HG03342 (cell line): ENCODE measurements around the gene DNASE1L2.

Experiments used
- ATAC-seq: cut with Tn5 transposase; IDR thresholded peaks from one replicate; pipeline ENCODE4 v1.9.1; 2021; ENCODE audit warnings: mild to moderate bottlenecking, moderate library complexity; ENCODE audit not compliant: unreplicated experiment

Gene DNASE1L2

DNA sequence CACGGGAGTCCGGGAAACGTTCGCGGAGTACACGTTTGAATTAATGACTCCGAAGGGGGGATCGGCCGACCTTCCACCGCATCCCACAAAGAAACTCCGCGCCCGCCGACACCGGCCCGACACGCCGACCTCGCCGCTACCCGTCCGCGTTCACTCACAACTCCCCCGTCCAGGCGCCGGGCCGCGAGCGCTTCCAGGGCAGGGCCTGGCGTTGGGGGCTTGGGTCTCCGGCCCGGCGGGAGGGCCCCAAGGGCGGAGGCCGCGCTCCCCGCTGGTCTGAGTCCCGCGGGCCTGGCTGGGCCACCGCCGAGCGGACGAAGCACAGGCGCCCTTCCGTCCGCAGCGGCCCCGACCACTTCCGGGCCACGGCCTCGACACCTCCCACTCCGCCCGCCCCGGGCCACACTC lies 31.3 kb downstream of the DNASE1L2 start:
- ATAC-seq, result peak; percentile 49

DNA sequence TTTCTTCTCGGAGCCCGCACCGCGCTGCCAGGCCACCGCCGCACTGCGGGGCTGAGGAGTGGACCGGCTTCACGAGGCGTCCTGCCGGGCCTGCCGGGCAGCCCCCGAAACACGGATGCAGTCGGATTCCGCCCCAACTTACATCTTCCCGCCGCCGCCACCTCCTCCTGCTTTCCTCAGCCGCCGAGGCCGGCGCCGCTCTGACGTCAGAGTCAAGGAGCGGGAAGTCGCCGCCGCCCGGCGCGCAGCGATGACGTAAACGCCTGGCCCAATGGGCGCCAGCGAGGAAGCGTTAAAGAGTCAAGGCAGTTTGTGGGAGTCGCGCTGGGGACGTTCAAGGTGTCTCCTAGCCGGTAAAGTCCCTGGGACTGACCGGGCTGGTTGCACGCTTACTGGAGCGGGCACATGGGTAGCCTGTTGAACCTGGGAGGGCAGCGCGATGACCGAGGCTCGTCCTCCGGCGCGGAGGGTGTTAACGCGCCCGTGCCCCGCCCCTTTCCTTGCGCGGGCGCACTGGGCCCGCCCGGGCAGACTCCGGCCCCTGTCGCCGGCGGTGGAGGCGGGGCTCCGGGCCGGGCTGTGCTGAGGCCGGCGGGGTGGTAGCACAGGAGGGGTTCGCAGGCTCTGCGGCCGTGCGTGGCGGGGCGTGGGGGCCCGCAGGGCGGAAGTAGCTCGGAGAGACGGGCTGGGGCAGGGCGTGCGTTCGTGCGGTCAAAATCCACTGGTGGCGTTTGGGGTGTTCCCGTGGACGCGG lies 31.8 kb downstream of the DNASE1L2 start, which contains the start of gene RNPS1:
Gene RNPS1, minus strand, starts transcription at position 214 of the 754 bp plus-strand sequence. CDS start 3,483 bp downstream, outside the sequence.
- ATAC-seq, result peak; percentile 65

DNA sequence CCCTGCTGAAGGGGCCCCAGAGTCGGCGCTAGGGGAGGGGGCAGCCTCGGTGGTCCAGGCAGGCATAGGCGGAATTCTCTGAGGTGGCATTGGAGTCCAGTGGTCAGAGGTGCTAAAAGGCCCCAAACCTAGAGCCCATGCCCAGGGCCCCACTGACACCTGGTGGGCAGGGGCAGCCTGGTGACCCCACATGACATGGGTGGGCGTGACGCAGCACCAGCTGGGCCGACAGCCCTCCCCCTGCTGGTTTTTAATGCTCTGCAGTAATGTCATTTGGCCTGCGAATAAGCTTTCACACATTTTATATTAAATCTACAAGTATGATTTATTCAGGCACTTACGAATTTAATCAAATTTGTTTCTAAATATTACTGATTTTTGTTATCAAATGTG lies 33.8 kb downstream of the DNASE1L2 start:
- ATAC-seq, result no peak

DNA sequence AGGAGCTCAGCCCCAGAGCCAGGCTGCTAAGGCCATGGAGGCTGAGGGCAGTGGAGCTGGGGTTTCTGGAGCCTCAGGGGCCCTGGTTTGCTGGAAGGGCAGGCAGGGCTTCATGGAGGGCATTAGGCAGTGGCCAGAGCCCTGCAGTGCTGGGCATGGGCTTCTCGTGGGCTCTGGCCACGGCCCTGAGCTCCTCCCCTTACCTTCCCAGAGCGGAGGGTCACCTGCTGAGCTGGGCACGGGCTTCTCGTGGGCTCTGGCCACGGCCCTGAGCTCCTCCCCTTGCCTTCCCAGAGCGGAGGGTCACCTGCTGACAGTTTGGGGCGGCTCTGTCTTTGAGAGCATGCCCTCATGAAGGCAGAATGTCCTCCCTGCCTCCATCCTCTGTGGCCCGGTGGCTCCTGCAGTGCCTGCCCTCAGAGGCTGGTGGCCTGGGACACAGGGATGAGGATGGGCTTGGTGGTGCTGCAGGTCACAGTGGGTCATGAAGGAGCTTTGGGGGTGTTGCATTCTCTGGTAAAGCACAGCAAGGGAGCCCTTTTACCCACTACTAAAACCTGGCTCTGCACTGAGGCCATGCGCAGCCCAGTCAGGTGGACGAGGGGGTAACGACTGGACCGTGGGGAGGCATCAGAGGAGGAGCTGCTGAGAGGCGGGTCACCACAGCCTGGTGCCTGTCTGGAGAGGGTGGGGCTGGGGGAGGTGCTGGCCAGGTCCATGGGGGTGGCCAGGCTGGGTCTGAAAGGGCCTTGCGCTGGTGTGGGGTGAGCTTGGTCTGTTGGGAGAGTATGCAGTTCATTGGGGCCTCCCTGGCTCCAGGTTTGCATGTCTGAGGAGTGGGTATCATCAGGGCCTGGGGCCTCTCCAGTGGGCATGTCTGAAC lies 34.6 kb downstream of the DNASE1L2 start:
- no peak for ATAC-seq

DNA sequence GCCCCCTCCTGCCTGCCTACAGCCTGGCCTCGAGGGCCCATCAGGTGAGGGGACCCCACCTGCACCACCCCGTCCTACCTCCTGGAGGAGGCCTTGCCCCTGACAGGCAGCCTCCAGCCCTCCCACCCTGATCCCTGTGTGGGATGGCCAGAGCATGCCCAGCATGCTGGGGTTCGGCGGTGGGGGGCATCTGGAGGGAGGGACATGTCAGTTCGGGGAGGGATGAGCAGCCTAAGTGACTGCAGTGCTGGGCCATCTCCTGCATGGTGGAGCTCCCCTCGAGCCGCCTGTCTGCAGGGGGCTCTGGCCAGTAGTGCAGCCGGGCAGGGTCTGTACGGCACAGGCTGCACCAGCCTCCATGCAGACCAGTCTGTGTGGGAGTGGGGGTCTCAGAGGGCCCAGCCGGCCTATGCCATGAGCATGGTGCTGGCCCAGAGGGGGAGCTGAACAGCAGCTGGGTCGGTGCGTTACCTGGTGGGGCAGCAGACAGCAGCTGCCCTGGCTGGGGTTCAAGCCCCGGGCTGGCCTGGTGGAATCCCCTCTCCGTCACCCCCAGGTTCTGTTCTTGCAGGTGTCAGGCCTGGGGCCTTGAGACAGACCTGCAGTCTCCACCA lies 35.7 kb downstream of the DNASE1L2 start:
- no peak for ATAC-seq

DNA sequence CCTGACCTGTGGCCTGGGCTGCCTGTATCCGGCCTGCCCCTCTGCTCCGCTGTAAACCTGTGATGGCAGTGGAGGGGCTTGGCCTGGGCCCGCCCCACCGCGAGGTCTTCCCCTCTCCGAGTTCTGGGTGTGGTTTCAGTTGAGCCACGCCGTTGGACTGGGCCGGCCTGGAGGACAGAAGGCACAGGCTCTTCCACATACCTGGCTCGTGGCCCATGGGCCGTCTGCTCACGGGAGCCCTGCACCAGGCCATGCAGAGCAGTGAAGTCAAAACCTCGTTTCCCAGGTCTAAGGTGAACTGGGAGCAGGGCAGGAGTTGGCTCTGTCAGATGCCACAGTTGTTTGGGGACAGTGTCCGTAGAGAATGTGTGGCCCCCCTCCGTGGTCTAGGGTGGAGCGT lies 37.2 kb downstream of the DNASE1L2 start:
- ATAC-seq, result no peak

DNA sequence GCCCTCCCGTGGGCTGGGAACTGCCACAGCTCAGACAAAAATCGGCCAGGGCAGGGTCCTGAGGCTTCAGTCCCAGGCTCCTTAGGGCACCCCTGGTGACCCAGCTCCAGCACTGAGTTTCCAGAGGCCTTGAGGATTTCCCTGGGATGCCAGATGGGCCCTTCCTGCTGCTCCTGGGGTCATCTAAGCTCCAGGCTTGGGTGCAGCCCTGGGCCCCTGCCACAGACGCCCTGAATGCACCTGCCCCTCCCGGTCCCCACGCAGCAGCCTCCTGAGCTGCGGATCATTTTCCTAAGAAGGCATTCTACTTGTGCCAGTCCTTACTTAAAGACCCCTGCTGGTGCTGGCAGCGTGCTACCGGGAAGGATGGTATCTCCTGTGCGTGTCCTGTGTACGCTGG lies 37.7 kb downstream of the DNASE1L2 start:
- no peak for ATAC-seq

DNA sequence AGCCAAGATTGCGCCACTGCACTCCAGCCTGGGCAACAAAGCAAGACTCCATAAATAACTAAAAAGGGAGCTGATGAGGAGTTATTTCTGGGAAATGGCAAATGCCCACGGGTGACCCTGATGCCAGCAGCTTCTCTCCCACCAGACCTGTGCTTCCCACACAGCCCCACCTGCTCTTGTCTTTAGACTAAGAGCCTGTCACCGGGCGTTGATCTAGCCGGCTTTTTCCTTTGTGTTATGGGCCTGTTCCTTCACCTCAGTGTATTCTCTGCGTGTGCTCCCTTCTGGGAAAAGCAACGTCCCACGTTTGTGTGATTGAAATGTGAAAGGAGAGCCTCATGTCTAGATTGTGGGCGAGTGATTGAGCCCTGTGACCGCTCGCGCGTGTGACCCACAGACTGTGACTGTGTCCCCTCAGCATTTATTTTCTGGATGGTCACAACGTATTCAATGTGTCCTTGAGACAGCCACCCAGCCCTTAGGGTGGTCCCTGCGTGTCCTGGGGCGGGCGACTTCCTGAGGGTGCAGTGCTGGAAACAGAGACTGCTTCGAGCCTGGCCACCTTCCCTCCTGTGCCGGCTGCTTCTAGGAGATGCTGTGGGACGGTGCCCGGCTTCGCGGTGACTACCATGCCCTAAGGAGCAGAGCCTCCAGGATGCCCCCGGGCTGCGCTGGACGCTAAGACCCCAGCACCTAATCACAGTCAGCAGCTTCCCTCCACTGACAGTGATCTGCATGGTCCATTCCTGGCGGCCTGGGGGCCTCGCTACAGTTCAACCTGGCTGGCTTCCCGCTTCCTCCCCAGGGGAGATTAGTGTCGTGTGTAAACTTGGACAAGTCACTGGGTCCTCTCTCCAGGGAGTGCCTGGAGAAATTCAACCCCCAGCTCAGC lies 39.5 kb downstream of the DNASE1L2 start:
- ATAC-seq, result no peak

DNA sequence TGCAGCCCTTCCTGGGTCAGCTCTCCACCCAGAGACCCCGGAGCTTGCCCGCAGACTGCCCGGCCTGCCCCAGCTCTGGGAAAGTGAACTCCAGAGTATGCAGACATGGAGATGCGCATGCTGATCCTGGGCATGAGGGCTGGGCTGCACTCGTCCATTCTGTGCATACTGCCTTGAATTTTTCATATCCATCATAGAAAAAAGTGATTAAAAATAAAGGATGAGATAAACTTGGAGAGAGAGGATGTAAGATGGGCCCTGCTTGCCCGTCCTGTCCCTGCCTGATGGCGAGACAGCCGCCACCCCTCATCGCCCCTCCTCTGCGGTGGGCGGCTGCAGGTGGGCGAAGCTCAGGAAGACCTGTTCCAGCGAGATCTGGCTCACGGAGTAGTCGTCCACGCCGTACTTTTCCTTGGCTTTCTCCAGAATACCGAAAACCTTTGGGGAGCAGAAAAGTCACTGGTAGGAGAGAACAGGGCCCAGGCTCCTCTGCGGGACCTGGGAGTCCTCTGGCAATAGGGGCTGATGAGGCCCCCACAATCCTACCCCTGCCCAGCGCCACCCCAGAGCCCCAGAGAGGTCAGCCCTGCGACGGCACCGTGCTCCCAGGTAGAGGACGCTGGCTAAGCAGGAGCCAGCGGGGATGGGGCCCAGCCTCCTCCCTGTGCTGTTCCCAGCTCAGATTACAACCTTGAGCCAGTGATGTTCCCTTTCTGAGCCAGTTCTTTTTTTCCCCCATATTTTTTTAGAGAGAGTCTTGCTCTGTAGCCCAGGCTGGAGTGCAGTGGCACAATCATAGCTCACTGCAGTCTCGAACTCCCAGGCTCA lies 40.3 kb downstream of the DNASE1L2 start:
- no peak for ATAC-seq

DNA sequence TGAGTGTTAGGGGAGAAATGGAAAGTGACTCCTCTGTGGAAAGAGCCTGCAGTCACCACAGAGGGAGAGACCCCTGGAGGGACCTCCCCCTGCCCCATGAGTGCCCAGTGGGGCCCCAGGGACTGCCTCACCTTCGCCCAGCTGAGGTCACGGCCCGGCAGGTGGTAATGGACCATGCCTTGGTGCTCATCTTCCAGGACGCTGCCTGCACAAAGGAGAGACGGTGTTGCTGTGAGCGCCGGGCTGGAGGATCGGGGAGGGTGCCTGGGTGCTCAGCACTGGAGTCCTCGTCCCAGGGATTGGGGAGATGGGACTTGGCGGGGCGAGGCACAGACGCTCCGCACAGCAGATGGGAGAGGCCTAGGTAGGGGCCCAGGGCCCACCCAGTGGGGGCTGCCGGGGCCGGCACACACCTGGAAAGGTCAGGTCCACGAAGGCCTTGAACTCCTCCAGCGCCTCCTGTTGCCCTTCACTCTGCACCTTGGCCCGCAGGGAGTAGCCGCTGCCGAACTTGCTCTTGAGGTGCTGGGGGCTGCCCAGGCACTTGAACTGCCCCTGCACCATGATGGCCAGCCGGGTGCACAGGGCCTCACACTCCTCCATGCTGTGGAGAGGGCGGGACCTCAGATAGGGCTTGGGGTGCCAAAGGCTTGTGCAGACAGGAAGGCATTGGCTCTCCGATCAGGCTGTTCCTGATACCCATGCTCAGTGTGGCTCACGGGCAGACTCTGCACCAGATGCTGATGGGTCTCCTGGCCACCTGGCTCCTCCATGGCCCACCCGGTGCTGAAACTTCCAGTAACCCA lies 41.4 kb downstream of the DNASE1L2 start:
- no peak for ATAC-seq

DNA sequence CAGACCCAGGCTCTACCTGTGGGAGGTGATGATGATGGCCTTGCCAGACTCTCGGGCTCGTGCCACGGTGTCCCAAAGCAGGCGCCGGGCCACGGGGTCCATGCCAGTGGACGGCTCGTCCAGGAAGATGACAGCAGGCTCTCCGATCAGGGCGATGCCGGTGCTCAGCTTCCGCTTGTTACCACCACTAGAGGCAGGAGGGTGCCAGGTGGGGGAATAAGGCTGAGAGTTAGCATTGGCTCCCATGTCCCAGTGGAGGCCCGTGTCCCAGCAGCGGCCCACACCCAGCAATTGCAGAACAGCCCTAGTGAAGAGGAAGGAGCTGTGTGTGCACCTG lies 42.0 kb downstream of the DNASE1L2 start:
- ATAC-seq, result no peak

DNA sequence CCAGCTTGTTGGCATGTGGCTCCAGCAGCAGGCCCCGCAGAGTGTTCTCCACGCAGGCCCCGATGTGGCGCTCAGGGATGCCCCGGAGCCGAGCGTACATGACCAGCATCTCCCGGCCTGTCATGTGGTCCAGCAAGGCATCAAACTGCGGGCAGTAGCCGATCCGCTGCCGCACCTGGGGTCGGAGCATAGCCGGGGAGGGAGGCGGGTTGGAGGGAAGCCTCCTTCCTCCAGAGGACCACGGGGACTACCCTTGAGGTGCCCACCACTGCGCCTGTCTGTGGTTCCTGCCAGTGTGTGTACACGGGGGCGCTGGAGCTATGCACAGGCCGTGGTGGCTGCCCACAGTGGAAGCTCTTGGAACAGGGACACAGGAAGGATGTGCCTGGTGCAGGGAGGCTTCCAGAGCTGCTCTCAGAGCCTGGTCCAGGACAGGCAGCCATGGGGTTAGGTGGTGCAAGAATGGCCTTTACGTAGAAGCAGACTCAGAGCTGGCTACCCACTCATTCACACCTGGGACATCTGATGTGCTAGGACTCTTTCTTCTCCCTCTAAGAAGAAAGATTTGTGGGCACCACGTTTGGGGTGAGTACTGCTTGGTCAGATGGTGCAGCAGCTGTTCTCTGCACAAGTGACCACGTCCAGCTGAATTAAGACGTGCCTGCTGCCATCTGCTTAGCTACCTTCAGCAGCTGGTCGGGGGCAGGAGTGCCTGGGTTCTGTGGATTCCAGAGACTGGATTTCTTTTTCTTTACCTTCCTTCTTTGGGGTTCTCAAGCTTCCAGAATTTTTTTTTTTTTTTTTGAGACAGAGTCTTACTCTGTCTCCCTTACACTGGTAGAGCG lies 42.9 kb downstream of the DNASE1L2 start:
- no peak for ATAC-seq

DNA sequence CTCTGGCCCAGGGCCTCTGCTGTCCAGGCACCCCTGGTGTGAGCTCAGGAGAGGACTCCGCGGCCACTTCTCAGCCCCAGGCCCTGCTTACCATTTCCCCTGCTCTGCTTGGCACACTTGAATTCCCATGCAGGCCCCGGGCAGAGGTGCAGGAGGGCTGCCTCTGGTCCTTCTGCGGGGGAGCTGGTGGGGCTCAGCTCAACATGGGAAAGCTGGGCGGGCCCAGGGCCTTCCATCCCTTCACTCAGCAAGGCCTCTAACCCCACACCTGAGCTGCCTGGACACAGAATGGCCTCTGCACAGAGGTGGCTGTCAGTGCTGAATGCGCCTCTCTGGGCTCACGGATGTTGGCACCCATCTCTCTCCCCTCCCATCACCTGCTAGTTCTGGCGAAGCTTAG lies 44.2 kb downstream of the DNASE1L2 start:
- ATAC-seq, result no peak

DNA sequence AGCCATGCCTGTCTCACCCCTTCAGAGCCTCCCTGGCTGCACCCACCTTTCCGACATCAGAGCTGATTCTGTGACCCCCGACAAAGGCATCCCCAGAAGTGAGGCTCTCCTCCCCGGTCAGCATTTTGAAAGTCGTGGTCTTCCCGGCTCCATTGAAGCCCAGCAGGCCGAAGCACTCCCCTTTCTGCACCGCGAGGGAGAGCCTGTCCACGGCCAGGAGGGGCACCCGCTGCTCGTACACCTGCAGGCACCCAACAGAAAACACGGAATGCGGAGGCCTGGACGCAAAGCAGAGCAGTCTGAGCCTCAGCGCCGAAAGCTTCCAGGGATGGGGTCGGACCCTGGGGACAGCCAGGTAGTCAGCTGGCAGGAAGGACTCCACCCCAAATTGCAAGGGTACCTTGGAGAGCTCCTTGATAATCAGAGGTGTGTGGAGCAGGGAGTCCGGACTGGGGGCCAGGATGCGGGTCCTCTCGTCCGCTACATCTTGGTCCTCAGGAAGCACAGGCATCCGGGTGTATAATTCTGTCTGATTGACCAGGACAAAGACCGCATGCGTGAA lies 44.8 kb downstream of the DNASE1L2 start:
- no peak for ATAC-seq

DNA sequence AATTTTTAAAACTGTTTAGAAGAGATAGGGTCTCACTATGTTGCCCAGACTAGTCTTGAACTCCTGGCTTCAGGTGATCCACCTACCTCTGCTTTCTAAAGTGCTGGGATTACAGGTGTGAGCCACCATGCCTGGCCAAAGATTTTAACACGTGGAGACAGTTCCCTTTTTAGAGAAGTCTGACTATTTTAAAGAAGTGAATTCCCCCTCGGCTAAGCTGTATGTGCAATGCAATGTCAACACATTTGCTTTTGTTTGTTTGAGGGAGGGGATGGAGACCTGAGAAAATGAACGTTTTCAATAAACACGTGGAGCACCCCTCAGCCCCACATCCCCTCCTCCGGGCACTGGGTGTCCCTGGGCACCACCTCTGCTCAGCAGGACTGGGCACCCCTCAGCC lies 46.0 kb downstream of the DNASE1L2 start:
- no peak for ATAC-seq

DNA sequence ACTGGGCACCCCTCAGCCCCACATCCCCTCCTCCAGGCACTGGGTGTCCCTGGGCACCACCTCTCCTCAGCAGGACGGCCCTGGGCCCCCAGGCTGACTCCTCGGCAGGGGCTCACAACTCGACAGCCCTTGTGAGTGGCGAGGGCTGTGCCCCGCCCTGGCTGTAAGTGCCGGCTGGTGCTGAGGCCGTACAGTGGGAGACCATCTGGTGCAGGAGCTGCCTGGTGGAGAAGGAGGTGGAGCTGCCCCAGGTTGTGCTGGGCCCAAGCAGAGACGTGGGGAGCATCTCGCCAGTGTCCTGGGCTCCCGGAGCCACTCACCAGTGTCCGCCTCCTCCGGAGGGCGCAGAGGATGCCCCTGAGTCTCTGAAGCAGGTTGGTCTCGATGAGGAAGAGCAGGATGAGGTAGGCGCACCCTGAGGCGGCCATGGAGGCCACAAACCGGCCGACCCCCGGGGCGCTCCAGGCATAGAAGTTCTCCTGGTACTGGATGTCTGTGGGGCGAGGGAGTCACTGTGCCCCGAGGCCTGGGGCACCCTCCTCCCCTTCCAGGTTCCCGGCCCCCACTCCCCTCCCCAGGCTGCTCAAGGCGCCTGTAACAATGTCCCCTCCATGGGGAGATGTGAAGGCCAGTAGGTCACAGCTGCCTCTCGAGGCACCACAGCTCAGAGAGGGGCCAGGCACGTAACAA lies 46.8 kb downstream of the DNASE1L2 start:
- no peak for ATAC-seq
